H9 (cell line): Measurements from ENCODE around the gene GABRR3. TPM values are rescaled to one million over a fixed set of nuclear protein-coding genes. Genes with fewer than 3 reads are reported as not detected.

ENCODE experiments used
- DNase-seq: peaks from one replicate; pipeline ENCODE4 v3.0.0-alpha.2; 2017
- H2AFZ ChIP-seq: one replicate; pipeline ENCODE4 v1.6.1; 2013; ENCODE audit warnings: mild to moderate bottlenecking, low read length, control low read depth, moderate library complexity
- H2AK5ac ChIP-seq: 2 replicates; pipeline ENCODE4 v1.6.1; 2013; ENCODE audit warnings: low read length, control low read depth, mixed read lengths; ENCODE audit not compliant: insufficient read length
- H2BK120ac ChIP-seq: one replicate; pipeline ENCODE4 v1.6.1; 2013; ENCODE audit warnings: low read depth, mild to moderate bottlenecking, low read length, control low read depth, inconsistent platforms; ENCODE audit not compliant: poor library complexity, severe bottlenecking
- H2BK12ac ChIP-seq: 2 replicates; pipeline ENCODE4 v1.6.1; 2013; ENCODE audit warnings: low read length, control low read depth, mixed read lengths, low read depth; ENCODE audit not compliant: insufficient read length
- H2BK15ac ChIP-seq: 2 replicates; pipeline ENCODE4 v1.6.1; 2013; ENCODE audit warnings: low read depth, low read length, control low read depth
- H2BK20ac ChIP-seq: one replicate; pipeline ENCODE4 v1.6.1; 2013; ENCODE audit warnings: low read depth, mild to moderate bottlenecking, low read length, control low read depth, inconsistent platforms; ENCODE audit not compliant: poor library complexity, severe bottlenecking
- H2BK5ac ChIP-seq: 2 replicates; pipeline ENCODE4 v1.6.1; 2013; ENCODE audit warnings: low read length, control low read depth, mixed read lengths; ENCODE audit not compliant: insufficient read length
- H3K14ac ChIP-seq: 2 replicates; pipeline ENCODE4 v1.6.1; 2013; ENCODE audit warnings: low read length, control low read depth; ENCODE audit not compliant: insufficient read depth
- H3K18ac ChIP-seq: 2 replicates; pipeline ENCODE4 v1.6.1; 2013; ENCODE audit warnings: low read depth, mild to moderate bottlenecking, mixed read lengths, low read length, control low read depth; ENCODE audit not compliant: insufficient read length
- H3K23ac ChIP-seq: 2 replicates; pipeline ENCODE4 v1.6.1; 2013; ENCODE audit warnings: low read length, control low read depth, mixed read lengths, low read depth; ENCODE audit not compliant: insufficient read length
- H3K23me2 ChIP-seq: 2 replicates; pipeline ENCODE4 v1.6.1; 2013; ENCODE audit warnings: low read depth, mild to moderate bottlenecking, mixed read lengths, low read length, control low read depth; ENCODE audit not compliant: insufficient read length, poor library complexity, severe bottlenecking
- H3K27ac ChIP-seq: 2 replicates; pipeline ENCODE4 v1.5.1; 2013; ENCODE audit warnings: low read length, control low read depth, mixed read lengths, low read depth; ENCODE audit not compliant: insufficient read length
- H3K27me3 ChIP-seq: 2 replicates; pipeline ENCODE4 v1.6.1; 2013; ENCODE audit warnings: low read length, control low read depth, inconsistent platforms; ENCODE audit not compliant: insufficient read depth
- H3K4ac ChIP-seq: 2 replicates; pipeline ENCODE4 v1.6.1; 2013; ENCODE audit warnings: low read depth, mild to moderate bottlenecking, control low read depth, inconsistent platforms, low read length, moderate library complexity
- H3K4me1 ChIP-seq: 2 replicates; pipeline ENCODE4 v1.6.1; 2013; ENCODE audit warnings: low read length, control low read depth, inconsistent platforms; ENCODE audit not compliant: insufficient read depth
- H3K4me2 ChIP-seq: 2 replicates; pipeline ENCODE4 v1.6.1; 2013; ENCODE audit warnings: low read length, control low read depth, mixed read lengths; ENCODE audit not compliant: insufficient read length, insufficient read depth
- H3K56ac ChIP-seq: 2 replicates; pipeline ENCODE4 v1.6.1; 2013; ENCODE audit warnings: low read depth, mild to moderate bottlenecking, mixed read lengths, low read length, control low read depth; ENCODE audit not compliant: insufficient read length
- H3K79me1 ChIP-seq: 2 replicates; pipeline ENCODE4 v1.6.1; 2013; ENCODE audit warnings: low read depth, mild to moderate bottlenecking, moderate library complexity, low read length, control low read depth, inconsistent platforms; ENCODE audit not compliant: insufficient read depth, poor library complexity, severe bottlenecking
- H3K79me2 ChIP-seq: 2 replicates; pipeline ENCODE4 v1.6.1; 2013; ENCODE audit warnings: low read length, control low read depth, inconsistent platforms; ENCODE audit not compliant: insufficient read depth
- H3K9ac ChIP-seq: 2 replicates; pipeline ENCODE4 v1.6.1; 2013; ENCODE audit warnings: low read length, control low read depth, mixed read lengths; ENCODE audit not compliant: insufficient read length; ENCODE audit errors: extremely low read depth
- H3K9me3 ChIP-seq: one replicate; pipeline ENCODE4 v1.6.1; 2013; ENCODE audit warnings: low read depth, low read length, inconsistent platforms; ENCODE audit not compliant: control insufficient read depth
- H3T11ph ChIP-seq: one replicate; pipeline ENCODE4 v1.6.1; 2013; ENCODE audit warnings: mild to moderate bottlenecking, low read length, control low read depth, inconsistent platforms
- H4K20me1 ChIP-seq: one replicate; pipeline ENCODE4 v1.6.1; 2013; ENCODE audit not compliant: control insufficient read depth, insufficient read length, insufficient read depth
- H4K5ac ChIP-seq: 2 replicates; pipeline ENCODE4 v1.6.1; 2013; ENCODE audit warnings: low read depth, mild to moderate bottlenecking, mixed read lengths, low read length, control low read depth; ENCODE audit not compliant: insufficient read length
- H4K8ac ChIP-seq: replicated peaks from 2 replicates; pipeline ENCODE4 v1.6.1; 2013; ENCODE audit warnings: low read length, control low read depth, mixed read lengths, low read depth; ENCODE audit not compliant: insufficient read length
- H4K91ac ChIP-seq: 2 replicates; pipeline ENCODE4 v1.6.1; 2013; ENCODE audit warnings: low read depth, mild to moderate bottlenecking, moderate library complexity, mixed read lengths, low read length, control low read depth; ENCODE audit not compliant: insufficient read length
- H3K27ac Mint-ChIP-seq, 3 experiments: 2 replicates in 2 of 3; 3 replicates in 1 of 3; pipeline ENCODE4 v1.8.0; 2020 to 2021; ENCODE audit warnings: mixed read lengths in 3 of 3, mild to moderate bottlenecking in 1 of 3, moderate library complexity in 1 of 3
- H3K27me3 Mint-ChIP-seq: 2 replicates; pipeline ENCODE4 v1.8.0; 2021; ENCODE audit warnings: low read depth, mild to moderate bottlenecking, moderate library complexity, mixed read lengths
- H3K36me3 Mint-ChIP-seq, 3 experiments: 2 replicates in 2 of 3; 3 replicates in 1 of 3; pipeline ENCODE4 v1.8.0; 2020 to 2021; ENCODE audit warnings: low read depth in 3 of 3, mixed read lengths in 3 of 3; ENCODE audit not compliant: insufficient read depth in 1 of 3
- H3K4me1 Mint-ChIP-seq, 2 experiments: 2 replicates each; pipeline ENCODE4 v1.8.0; 2020; ENCODE audit warnings: mixed read lengths in 2 of 2
- H3K4me3 Mint-ChIP-seq, 2 experiments: 2 replicates in 1 of 2; 3 replicates in 1 of 2; pipeline ENCODE4 v1.8.0; 2020 to 2021; ENCODE audit warnings: mild to moderate bottlenecking in 2 of 2, mixed read lengths in 2 of 2, moderate library complexity in 1 of 2
- H3K9me3 Mint-ChIP-seq, 2 experiments: 2 replicates in 1 of 2; 3 replicates in 1 of 2; pipeline ENCODE4 v1.8.0; 2020; ENCODE audit warnings: mild to moderate bottlenecking in 2 of 2, mixed read lengths in 2 of 2, moderate library complexity in 1 of 2
- WGBS: extraction: QIAGEN DNeasy Blood & Tissue Kit; methylation state at CpG from one replicate; pipeline ENCODE4 v1.1.7; 2013; ENCODE audit warnings: missing lambda C conversion rate, low lambda C conversion rate, mixed read lengths; ENCODE audit not compliant: insufficient read length; ENCODE audit errors: extremely low coverage; 5-methylcytosine and 5-hydroxymethylcytosine counted together
- total RNA-seq: library from RNA; stranded (reverse); gene quantifications from 2 replicates; pipeline ENCODE4 v1.2.1, GENCODE V29; 2021
- TF ChIP-seq, protein P1 (sequence below): fragments of 200-600 bp; sonication (generic); conservative IDR thresholded peaks from 3 replicates; pipeline ENCODE4 v1.8.0; 2021; ENCODE audit warnings: antibody characterized with exemption, mild to moderate bottlenecking

Gene GABRR3
- total RNA-seq, 1 experiment from 2014 or later = not detected

DNA sequence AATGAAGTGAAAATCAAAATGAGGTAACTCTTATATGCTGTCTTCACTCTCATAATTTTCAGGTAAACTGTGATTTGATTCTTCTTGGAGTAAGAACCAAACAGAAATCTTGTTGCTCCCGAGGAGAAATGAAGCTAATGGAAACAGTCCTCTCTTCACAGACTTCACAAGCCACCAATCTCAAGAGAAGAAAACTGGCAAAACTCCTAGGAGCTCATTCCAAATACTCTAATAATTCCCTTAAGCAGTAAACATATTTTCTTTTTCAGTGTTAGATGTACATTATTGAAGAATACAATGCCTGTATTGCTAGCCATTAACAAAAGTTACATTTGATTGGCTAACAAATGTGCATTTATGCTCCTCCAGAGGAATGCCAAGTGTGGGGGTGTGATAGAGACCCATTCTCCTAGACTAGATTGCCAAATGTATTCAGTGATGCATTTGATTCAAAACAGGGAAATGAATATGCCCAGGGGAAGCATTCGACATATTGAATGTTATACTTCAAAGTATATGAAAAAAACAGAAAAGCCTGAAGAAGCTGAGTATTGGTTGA is 51.1 kb downstream of the GABRR3 start:
- Mint-ChIP-seq H3K36me3 (peaks cover 0 to 8% (median 1%) of the 10 kb centered on the region in 3 experiments; a peak in 3 of 7 replicates), H3K4me1 (peaks cover 4 to 10% of the 10 kb centered on the region in 2 experiments; a peak in 2 of 4 replicates), H3K4me3 (no peak overlapping the region), H3K9me3 (peaks cover 0 to 7% of the 10 kb centered on the region in 2 experiments; a peak in 3 of 5 replicates), H3K27me3 (no peaks in the 10 kb centered on the region), H3K27ac (no peak overlapping the region)
- Histone ChIP-seq H2BK5ac (no peak overlapping the region), H3K79me1 (no peaks in the 10 kb centered on the region), H3K9ac (no peak overlapping the region), H4K8ac (no peak overlapping the region), H3K27ac (no peak overlapping the region), H3K4ac (no peak overlapping the region), H4K20me1 (no peaks in the 10 kb centered on the region), H2AK5ac (no peak overlapping the region), H2BK120ac (no peak overlapping the region), H2BK15ac (no peak overlapping the region), H4K91ac (no peak overlapping the region), H3K18ac (no peak overlapping the region), H3K23me2 (peaks cover 5% of the 10 kb centered on the region), H3K27me3 (no peaks in the 10 kb centered on the region), H3K9me3 (no peaks in the 10 kb centered on the region), H3K79me2 (no peaks in the 10 kb centered on the region), H3K56ac (no peak overlapping the region), H3K4me1 (no peaks in the 10 kb centered on the region; the same call in 1 of the 2 replicates), H3K23ac (no peak overlapping the region), H3K4me2 (no peak overlapping the region), H4K5ac (no peak overlapping the region), H3T11ph (no peak overlapping the region), H2BK20ac (no peak overlapping the region), H2BK12ac (no peak overlapping the region), H3K14ac (no peak overlapping the region), H2AFZ (no peak overlapping the region)
- TF ChIP-seq, protein P1, sequence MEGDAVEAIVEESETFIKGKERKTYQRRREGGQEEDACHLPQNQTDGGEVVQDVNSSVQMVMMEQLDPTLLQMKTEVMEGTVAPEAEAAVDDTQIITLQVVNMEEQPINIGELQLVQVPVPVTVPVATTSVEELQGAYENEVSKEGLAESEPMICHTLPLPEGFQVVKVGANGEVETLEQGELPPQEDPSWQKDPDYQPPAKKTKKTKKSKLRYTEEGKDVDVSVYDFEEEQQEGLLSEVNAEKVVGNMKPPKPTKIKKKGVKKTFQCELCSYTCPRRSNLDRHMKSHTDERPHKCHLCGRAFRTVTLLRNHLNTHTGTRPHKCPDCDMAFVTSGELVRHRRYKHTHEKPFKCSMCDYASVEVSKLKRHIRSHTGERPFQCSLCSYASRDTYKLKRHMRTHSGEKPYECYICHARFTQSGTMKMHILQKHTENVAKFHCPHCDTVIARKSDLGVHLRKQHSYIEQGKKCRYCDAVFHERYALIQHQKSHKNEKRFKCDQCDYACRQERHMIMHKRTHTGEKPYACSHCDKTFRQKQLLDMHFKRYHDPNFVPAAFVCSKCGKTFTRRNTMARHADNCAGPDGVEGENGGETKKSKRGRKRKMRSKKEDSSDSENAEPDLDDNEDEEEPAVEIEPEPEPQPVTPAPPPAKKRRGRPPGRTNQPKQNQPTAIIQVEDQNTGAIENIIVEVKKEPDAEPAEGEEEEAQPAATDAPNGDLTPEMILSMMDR = no peak
- WGBS = no CpG with 5 or more reads among the region's 2 CpGs
- no peak for DNase-seq
